ENCODE results near the gene EXOC3L2.

EXOC3L2 gene

GRCh38 chr19:45222724-45223123, 22.5 kb downstream of the EXOC3L2 start:
- no peaks in the 10 kb centered on the region for H3K36me3 ChIP-seq (ENCODE audit: insufficient read depth, low read length)
- no peak overlapping the region for H3K9ac ChIP-seq (ENCODE audit: low read depth, low read length)
- no peaks in the 10 kb centered on the region for H3K9me3 ChIP-seq (ENCODE audit: control insufficient read depth, insufficient read depth, low read length)
- peaks cover 3% of the 10 kb centered on the region; the same call in 1 of the 2 replicates for H3K4me1 ChIP-seq (ENCODE audit: insufficient read depth, low read length)

GRCh38 chr19:45218911-45219743, 26.1 kb downstream of the EXOC3L2 start:
- peaks cover 7% of the 10 kb centered on the region; the same call in 1 of the 2 replicates for H3K4me1 ChIP-seq (ENCODE audit: insufficient read depth, low read length)
- no peak overlapping the region for H3K9ac ChIP-seq (ENCODE audit: low read depth, low read length)
- H3K9me3 ChIP-seq (ENCODE audit: control insufficient read depth, insufficient read depth, low read length): no peaks in the 10 kb centered on the region
- H3K36me3 ChIP-seq (ENCODE audit: insufficient read depth, low read length): no peaks in the 10 kb centered on the region

GRCh38 chr19:45218426-45218825, 26.8 kb downstream of the EXOC3L2 start:
- no peaks in the 10 kb centered on the region for H3K9me3 ChIP-seq (ENCODE audit: control insufficient read depth, insufficient read depth, low read length)
- H3K36me3 ChIP-seq (ENCODE audit: insufficient read depth, low read length): no peaks in the 10 kb centered on the region
- peak overlapping the region; percentile 29; the same call in 1 of the 2 replicates for H3K9ac ChIP-seq (ENCODE audit: low read depth, low read length)
- peaks cover 7% of the 10 kb centered on the region; the same call in 1 of the 2 replicates for H3K4me1 ChIP-seq (ENCODE audit: insufficient read depth, low read length)

- H3K9me3 ChIP-seq (ENCODE audit: control insufficient read depth, insufficient read depth, low read length): no peaks in the 10 kb centered on the region
- H3K36me3 ChIP-seq (ENCODE audit: insufficient read depth, low read length): no peaks in the 10 kb centered on the region
- H3K4me1 ChIP-seq (ENCODE audit: insufficient read depth, low read length): peaks cover 7% of the 10 kb centered on the region; the same call in 1 of the 2 replicates
- peak overlapping the region; percentile 57 for H3K9ac ChIP-seq (ENCODE audit: low read depth, low read length)
These were observed 27.3 kb downstream of the EXOC3L2 start for GRCh38 chr19:45217957-45218334.

- peak overlapping the region; percentile 57 for H3K9ac ChIP-seq (ENCODE audit: low read depth, low read length)
- peaks cover 7% of the 10 kb centered on the region; the same call in 1 of the 2 replicates for H3K4me1 ChIP-seq (ENCODE audit: insufficient read depth, low read length)
- H3K36me3 ChIP-seq (ENCODE audit: insufficient read depth, low read length): no peaks in the 10 kb centered on the region
- no peaks in the 10 kb centered on the region for H3K9me3 ChIP-seq (ENCODE audit: control insufficient read depth, insufficient read depth, low read length)
These were observed 27.8 kb downstream of the EXOC3L2 start for GRCh38 chr19:45217193-45217956.

- H3K36me3 ChIP-seq (ENCODE audit: insufficient read depth, low read length): no peaks in the 10 kb centered on the region
- no peaks in the 10 kb centered on the region for H3K9me3 ChIP-seq (ENCODE audit: control insufficient read depth, insufficient read depth, low read length)
- no peak overlapping the region for H3K9ac ChIP-seq (ENCODE audit: low read depth, low read length)
- H3K4me1 ChIP-seq (ENCODE audit: insufficient read depth, low read length): peaks cover 7% of the 10 kb centered on the region; the same call in 1 of the 2 replicates
These were observed 28.5 kb downstream of the EXOC3L2 start for GRCh38 chr19:45216667-45217066.

GRCh38 chr19:45215391-45216191, 29.6 kb downstream of the EXOC3L2 start:
- no peaks in the 10 kb centered on the region for H3K36me3 ChIP-seq (ENCODE audit: insufficient read depth, low read length)
- peaks cover 7% of the 10 kb centered on the region; the same call in 1 of the 2 replicates for H3K4me1 ChIP-seq (ENCODE audit: insufficient read depth, low read length)
- peak overlapping the region; percentile 46; the same call in 1 of the 2 replicates for H3K9ac ChIP-seq (ENCODE audit: low read depth, low read length)
- no peaks in the 10 kb centered on the region for H3K9me3 ChIP-seq (ENCODE audit: control insufficient read depth, insufficient read depth, low read length)

- Histone ChIP-seq H3K36me3 (ENCODE audit: insufficient read depth, low read length) (no peaks in the 10 kb centered on the region), H3K4me1 (ENCODE audit: insufficient read depth, low read length) (peaks cover 4% of the 10 kb centered on the region; the same call in 1 of the 2 replicates), H3K9ac (ENCODE audit: low read depth, low read length) (no peak overlapping the region), H3K9me3 (ENCODE audit: control insufficient read depth, insufficient read depth, low read length) (no peaks in the 10 kb centered on the region)
These were observed 32.2 kb downstream of the EXOC3L2 start for GRCh38 chr19:45213031-45213430.

- no peak overlapping the region for H3K9ac ChIP-seq (ENCODE audit: low read depth, low read length)
- no peaks in the 10 kb centered on the region for H3K9me3 ChIP-seq (ENCODE audit: control insufficient read depth, insufficient read depth, low read length)
- no peaks in the 10 kb centered on the region for H3K36me3 ChIP-seq (ENCODE audit: insufficient read depth, low read length)
- H3K4me1 ChIP-seq (ENCODE audit: insufficient read depth, low read length): peaks cover 4% of the 10 kb centered on the region; the same call in 1 of the 2 replicates
These were observed 33.3 kb downstream of the EXOC3L2 start for GRCh38 chr19:45211751-45212381.

GRCh38 chr19:45206328-45206727, 38.9 kb downstream of the EXOC3L2 start:
- no peak overlapping the region for H3K9ac ChIP-seq (ENCODE audit: low read depth, low read length)

GRCh38 chr19:45205810-45206209, 39.4 kb downstream of the EXOC3L2 start:
- no peaks in the 10 kb centered on the region for H3K9me3 ChIP-seq (ENCODE audit: control insufficient read depth, insufficient read depth, low read length)

More at GRCh38 chr19:45206328-45206727, 38.9 kb downstream of the EXOC3L2 start:
- no peaks in the 10 kb centered on the region for H3K36me3 ChIP-seq (ENCODE audit: insufficient read depth, low read length)
- no peaks in the 10 kb centered on the region for H3K9me3 ChIP-seq (ENCODE audit: control insufficient read depth, insufficient read depth, low read length)
- no peaks in the 10 kb centered on the region for H3K4me1 ChIP-seq (ENCODE audit: insufficient read depth, low read length)

GRCh38 chr19:45202637-45203036, 42.6 kb downstream of the EXOC3L2 start:
- no peaks in the 10 kb centered on the region for H3K4me1 ChIP-seq (ENCODE audit: insufficient read depth, low read length)
- no peaks in the 10 kb centered on the region for H3K36me3 ChIP-seq (ENCODE audit: insufficient read depth, low read length)
- H3K9me3 ChIP-seq (ENCODE audit: control insufficient read depth, insufficient read depth, low read length): no peaks in the 10 kb centered on the region
- no peak overlapping the region for H3K9ac ChIP-seq (ENCODE audit: low read depth, low read length)

More at GRCh38 chr19:45205810-45206209, 39.4 kb downstream of the EXOC3L2 start:
- H3K36me3 ChIP-seq (ENCODE audit: insufficient read depth, low read length): no peaks in the 10 kb centered on the region
- no peak overlapping the region for H3K9ac ChIP-seq (ENCODE audit: low read depth, low read length)
- H3K4me1 ChIP-seq (ENCODE audit: insufficient read depth, low read length): no peaks in the 10 kb centered on the region

GRCh38 chr19:45200568-45200967, 44.6 kb downstream of the EXOC3L2 start:
- Histone ChIP-seq H3K9me3 (ENCODE audit: control insufficient read depth, insufficient read depth, low read length) (no peaks in the 10 kb centered on the region), H3K9ac (ENCODE audit: low read depth, low read length) (no peak overlapping the region), H3K36me3 (ENCODE audit: insufficient read depth, low read length) (no peaks in the 10 kb centered on the region), H3K4me1 (ENCODE audit: insufficient read depth, low read length) (no peaks in the 10 kb centered on the region)

Measured in ES-I3 (cell line).